Left lung (tissue), 14 donors: ENCODE data around the gene TTYH2. TPM values are rescaled to one million over a fixed set of nuclear protein-coding genes. Genes with fewer than 3 reads are reported as not detected.

Experiments used
- ATAC-seq: fragments of 200-7000 bp; cut with Tn5 transposase; one replicate; pipeline ENCODE4 v1.9.1; 2020; ENCODE audit warnings: moderate library complexity
- DNase-seq, 4 donors: peaks; one replicate each; pipeline ENCODE4 v3.0.0-alpha.2; 2013 to 2020
- H3K27ac ChIP-seq, 2 donors: fragments of 200-600 bp; sonication (generic) in 1 of 2; one replicate each; pipeline versions ENCODE4 v1.5.0 to v1.8.0; 2020 to 2021
- H3K27me3 ChIP-seq, 2 donors: fragments of 200-600 bp; sonication (generic) in 1 of 2; one replicate each; pipeline versions ENCODE4 v1.5.0 to v1.8.0; 2020 to 2021
- H3K36me3 ChIP-seq, 2 donors: fragments of 200-600 bp; sonication (generic) in 1 of 2; one replicate each; pipeline versions ENCODE4 v1.5.0 to v1.8.0; 2020 to 2021
- H3K4me1 ChIP-seq, 2 donors: fragments of 200-600 bp; one replicate each; pipeline ENCODE4 v1.8.0; 2021
- H3K4me3 ChIP-seq, 2 donors: fragments of 200-600 bp; sonication (generic) in 1 of 2; one replicate each; pipeline versions ENCODE4 v1.5.0 to v1.8.0; 2020 to 2021; ENCODE audit warnings: mild to moderate bottlenecking in 1 of 2
- H3K9me3 ChIP-seq, 2 donors: fragments of 200-600 bp; sonication (generic) in 1 of 2; one replicate each; pipeline versions ENCODE4 v1.5.0 to v1.8.0; 2020 to 2021
- CTCF ChIP-seq, 2 donors: fragments of 200-600 bp; sonication (generic) in 1 of 2; IDR thresholded peaks; one replicate each; pipeline versions ENCODE4 v1.5.0 to v1.8.0; 2021; ENCODE audit warnings: antibody characterized with exemption in 2 of 2
- intact Hi-C, 2 donors: fragments of 100-400 bp; cut with DNase I; formaldehyde crosslinking; loops; one replicate each; pipeline versions ENCODE4 v1.11.2 to v1.14.2; 2022
- long read RNA-seq, 12 donors: library from polyadenylated mRNA in 2 of 12; unstranded in 2 of 12; transcript quantifications; one replicate each; pipeline ENCODE4 v2.0.0 and lab custom pipeline, GENCODE V29; 2019 to 2026
- polyA plus RNA-seq, 6 donors: library from polyadenylated mRNA; unstranded; fragments of 120-200 nt; gene quantifications; one replicate each; pipeline ENCODE4 v1.2.1, GENCODE V29; 2013; ENCODE audit not compliant: insufficient read length in 6 of 6
- total RNA-seq, 2 donors: library from RNA; stranded (reverse); fragmentation: NEBNext Ultra II Directional; extraction: Animal tissue kit (Norgen Biotek cat#: 25700); gene quantifications; one replicate each; pipeline ENCODE4 v1.2.1, GENCODE V29; 2021
- donor health status: DM: no; HTN: yes; CAD: no.
- donor health status: DM: no; HTN: no; CAD: no.

The TTYH2 gene
- 1 to 10 TPM; 6.9 to 7.7 TPM for total RNA-seq
- polyA plus RNA-seq = 10 to 100 TPM; 14.8 to 22.1 (median 17.9) TPM
- long read RNA-seq, donor 1, partial matches to known transcripts = 0 of 4 reads
- long read RNA-seq, donor 1, other reads (novel, unspliced or antisense) = 0 of 4 reads
- long read RNA-seq, donor 2, partial matches to known transcripts = 14 of 19 reads
- long read RNA-seq, donor 2, other reads (novel, unspliced or antisense) = 0 of 19 reads
- long read RNA-seq, donor 3, partial matches to known transcripts = 0 of 5 reads
- long read RNA-seq, donor 3, other reads (novel, unspliced or antisense) = 0 of 5 reads
- long read RNA-seq, donor 4, partial matches to known transcripts = 0 of 1 reads
- long read RNA-seq, donor 4, other reads (novel, unspliced or antisense) = 1 of 1 reads
- long read RNA-seq, donor 5, partial matches to known transcripts = 0 of 3 reads
- long read RNA-seq, donor 5, other reads (novel, unspliced or antisense) = 0 of 3 reads
- long read RNA-seq, donor 6, partial matches to known transcripts = 0 of 2 reads
- long read RNA-seq, donor 6, other reads (novel, unspliced or antisense) = 0 of 2 reads
- long read RNA-seq, donor 7, partial matches to known transcripts = 0 of 3 reads
- long read RNA-seq, donor 7, other reads (novel, unspliced or antisense) = 0 of 3 reads
- long read RNA-seq, donor 8, partial matches to known transcripts = 19 of 24 reads
- long read RNA-seq, donor 8, other reads (novel, unspliced or antisense) = 0 of 24 reads
- long read RNA-seq, donor 9 = 0 reads
- long read RNA-seq, donor 10, partial matches to known transcripts = 1 of 2 reads
- long read RNA-seq, donor 10, other reads (novel, unspliced or antisense) = 1 of 2 reads
- long read RNA-seq, donor 11 = 0 reads
- long read RNA-seq, donor 12, partial matches to known transcripts = 10 of 12 reads
- long read RNA-seq, donor 12, other reads (novel, unspliced or antisense) = 0 of 12 reads

- Histone ChIP-seq H3K9me3 (no peaks in the 10 kb centered on the region), H3K27ac (peak within 1 kb of the TSS; percentile 79 to 81), H3K4me1 (peaks cover 21 to 59% of the 10 kb centered on the region in 2 donors), H3K4me3 (peak within 1 kb of the TSS; percentile 53 to 54), H3K27me3 (peaks cover 0 to 21% of the 10 kb centered on the region in 2 donors), H3K36me3 (peaks cover 0 to 29% of the 10 kb centered on the region in 2 donors)
- peak; percentile 87 to 96 (median 93) for DNase-seq
- peak; percentile 93 for ATAC-seq
- TF ChIP-seq CTCF (IDR thresholded peaks at IDR 0.05) = no peak
- intact Hi-C loops = loop anchor here in 1 of 2 donors (5.0 kb wide), 1 partner anchor 84 kb away; no protein-coding TSS in a partner anchor
Observed at GRCh38 chr17:74212913-74213791, at the start of gene TTYH2. TSS of gene TTYH2 (plus strand) at chr17:74213571. CDS start at chr17:74213588, 17 bp downstream.

GRCh38 chr17:74163836-74164235 lies 49.5 kb upstream of the TTYH2 start:
- no peaks in the 10 kb centered on the region for H3K4me1 ChIP-seq
- peaks cover 0 to 32% of the 10 kb centered on the region in 2 donors for H3K27me3 ChIP-seq
- TF ChIP-seq CTCF (IDR thresholded peaks at IDR 0.05) = no peak
- no peak overlapping the region for H3K4me3 ChIP-seq
- no peaks in the 10 kb centered on the region for H3K9me3 ChIP-seq
- no peak overlapping the region for H3K27ac ChIP-seq
- no peak for ATAC-seq
- no peak for DNase-seq
- intact Hi-C loops = no loop called here
- no peaks in the 10 kb centered on the region for H3K36me3 ChIP-seq

DNA sequence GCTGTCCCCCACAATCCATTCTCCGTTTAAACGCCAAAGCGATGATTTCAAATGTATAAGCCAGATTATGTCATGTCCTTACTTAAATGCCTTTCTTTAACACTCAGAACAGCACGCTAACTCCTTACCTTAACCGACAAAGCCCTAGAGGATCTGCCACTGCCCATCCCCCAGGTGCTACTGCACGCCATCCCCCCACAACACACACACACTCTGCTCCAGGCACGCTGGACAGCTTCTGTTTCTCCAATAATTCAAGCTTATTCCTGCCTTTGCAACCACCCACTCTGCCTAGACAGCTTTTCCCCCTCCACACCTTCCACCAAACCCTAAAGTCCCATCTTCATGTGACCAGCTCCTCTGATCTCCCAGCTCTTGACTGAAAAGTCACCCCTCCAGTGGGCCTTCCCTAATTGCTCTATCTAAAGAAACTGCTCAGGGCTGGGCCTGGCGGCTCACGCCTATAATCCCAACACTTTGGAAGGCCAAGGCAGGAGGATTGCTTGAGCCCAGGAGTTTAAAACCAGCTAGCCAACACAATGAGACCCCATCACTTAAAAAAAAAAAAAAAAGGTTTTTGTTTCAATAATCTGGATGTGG lies 48.8 kb upstream of the TTYH2 start:
- intact Hi-C loops = no loop called here
- no peaks in the 10 kb centered on the region for H3K4me1 ChIP-seq
- no peak for ATAC-seq
- no peak overlapping the region for H3K27ac ChIP-seq
- H3K4me3 ChIP-seq = no peak overlapping the region
- peaks cover 0 to 32% of the 10 kb centered on the region in 2 donors for H3K27me3 ChIP-seq
- no peak for DNase-seq
- no peaks in the 10 kb centered on the region for H3K9me3 ChIP-seq
- TF ChIP-seq CTCF (IDR thresholded peaks at IDR 0.05) = no peak
- H3K36me3 ChIP-seq = no peaks in the 10 kb centered on the region

GRCh38 chr17:74165797-74166365 lies 47.5 kb upstream of the TTYH2 start:
- H3K9me3 ChIP-seq = no peaks in the 10 kb centered on the region
- DNase-seq = no peak
- TF ChIP-seq CTCF (IDR thresholded peaks at IDR 0.05) = no peak
- H3K27me3 ChIP-seq = peaks cover 0 to 28% of the 10 kb centered on the region in 2 donors
- no peak overlapping the region for H3K4me3 ChIP-seq
- intact Hi-C loops = no loop called here
- H3K36me3 ChIP-seq = no peaks in the 10 kb centered on the region
- no peaks in the 10 kb centered on the region for H3K4me1 ChIP-seq
- ATAC-seq = no peak
- no peak overlapping the region for H3K27ac ChIP-seq
